SK-N-MC (cell line): ENCODE data around the gene FRMD4A.

ENCODE experiments used
- EZH2 ChIP-seq: fragments of 200-600 bp; sonication (generic); IDR thresholded peaks from one replicate; pipeline ENCODE4 v1.6.1; 2017; ENCODE audit warnings: antibody characterized with exemption
- FOXP2 ChIP-seq: optimal IDR thresholded peaks from 2 replicates; pipeline ENCODE3; 2011; ENCODE audit warnings: mild to moderate bottlenecking, moderate library complexity; ENCODE audit not compliant: insufficient read depth; ENCODE audit errors: extremely low read length, control extremely low read depth
- POLR2AphosphoS5 ChIP-seq: IDR thresholded peaks from 2 replicates; pipeline ENCODE4 v1.6.1; 2012; ENCODE audit warnings: mild to moderate bottlenecking, low read depth, low read length, borderline replicate concordance

GRCh38 chr10:13839430-13839990, 491.2 kb downstream of the FRMD4A start:
- TF ChIP-seq EZH2 (no peak), FOXP2 (no peak), POLR2AphosphoS5 (no peak)
